ENCODE measurements around the gene GRPR. TPM values are rescaled to one million over a fixed set of nuclear protein-coding genes. Genes with fewer than 3 reads are reported as not detected.
A peak's percentile ranks its signal among the peaks of the same experiment; 100 is the strongest.
"Not testable (repeated sequence)": the region's sequence is repeated elsewhere in the genome, so short reads cannot be mapped to it uniquely, and the experiment has no call there.

Gene GRPR
- total and polyA plus RNA-seq, 7 donors, result 0.19 to 2.8 (median 0.83) TPM; not detected in 2

GRCh38 chrX:16145656-16146055 is 22.3 kb downstream of the GRPR start:
- H3K27ac ChIP-seq, result no peak overlapping the region
- H3K4me3 ChIP-seq, result no peak overlapping the region
- TF ChIP-seq POLR2AphosphoS5 (IDR thresholded peaks at IDR 0.05) (no peak), POLR2A (IDR thresholded peaks at IDR 0.05) (no peak), EP300 (IDR thresholded peaks at IDR 0.05) (no peak)
- TF ChIP-seq, protein P1, sequence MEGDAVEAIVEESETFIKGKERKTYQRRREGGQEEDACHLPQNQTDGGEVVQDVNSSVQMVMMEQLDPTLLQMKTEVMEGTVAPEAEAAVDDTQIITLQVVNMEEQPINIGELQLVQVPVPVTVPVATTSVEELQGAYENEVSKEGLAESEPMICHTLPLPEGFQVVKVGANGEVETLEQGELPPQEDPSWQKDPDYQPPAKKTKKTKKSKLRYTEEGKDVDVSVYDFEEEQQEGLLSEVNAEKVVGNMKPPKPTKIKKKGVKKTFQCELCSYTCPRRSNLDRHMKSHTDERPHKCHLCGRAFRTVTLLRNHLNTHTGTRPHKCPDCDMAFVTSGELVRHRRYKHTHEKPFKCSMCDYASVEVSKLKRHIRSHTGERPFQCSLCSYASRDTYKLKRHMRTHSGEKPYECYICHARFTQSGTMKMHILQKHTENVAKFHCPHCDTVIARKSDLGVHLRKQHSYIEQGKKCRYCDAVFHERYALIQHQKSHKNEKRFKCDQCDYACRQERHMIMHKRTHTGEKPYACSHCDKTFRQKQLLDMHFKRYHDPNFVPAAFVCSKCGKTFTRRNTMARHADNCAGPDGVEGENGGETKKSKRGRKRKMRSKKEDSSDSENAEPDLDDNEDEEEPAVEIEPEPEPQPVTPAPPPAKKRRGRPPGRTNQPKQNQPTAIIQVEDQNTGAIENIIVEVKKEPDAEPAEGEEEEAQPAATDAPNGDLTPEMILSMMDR (IDR thresholded peaks at IDR 0.05), result no peak
- no peak for DNase-seq
- H3K36me3 ChIP-seq, result no peaks in the 10 kb centered on the region
- peaks cover 0 to 6% (median 0%) of the 10 kb centered on the region in 4 donors for H3K4me1 ChIP-seq
- intact Hi-C loops (cut with DNase I), result no loop called here
- no peaks in the 10 kb centered on the region for H3K9me3 ChIP-seq
- H3K27me3 ChIP-seq, result no peaks in the 10 kb centered on the region

DNA sequence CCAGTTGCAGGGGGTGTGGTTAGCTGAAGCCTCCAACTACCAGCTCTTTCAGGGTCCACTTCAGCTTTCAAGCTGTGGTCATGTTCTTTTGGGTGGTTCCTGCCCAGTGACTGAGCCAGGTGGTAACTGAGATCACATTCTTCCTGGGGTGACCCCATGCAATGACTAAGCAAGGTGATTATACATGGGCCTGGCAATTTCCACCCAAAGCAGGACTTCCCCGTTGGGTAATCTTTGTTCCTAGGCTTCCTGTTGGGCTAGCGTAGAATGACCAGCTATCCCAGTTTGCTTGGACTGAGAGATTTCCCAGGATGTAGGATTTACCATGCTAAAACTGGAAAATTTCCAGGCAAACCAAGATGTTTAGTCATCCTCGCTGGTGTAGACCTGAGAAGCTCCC is 25.5 kb downstream of the GRPR start:
- DNase-seq, result no peak
- no peaks in the 10 kb centered on the region for H3K36me3 ChIP-seq
- TF ChIP-seq POLR2AphosphoS5 (IDR thresholded peaks at IDR 0.05), result no peak
- TF ChIP-seq, protein P1 (IDR thresholded peaks at IDR 0.05), result no peak
- no peak for TF ChIP-seq EP300 (IDR thresholded peaks at IDR 0.05)
- TF ChIP-seq POLR2A (IDR thresholded peaks at IDR 0.05), result no peak
- intact Hi-C loops (cut with DNase I), result no loop called here
- peaks cover 0 to 6% (median 0%) of the 10 kb centered on the region in 4 donors for H3K4me1 ChIP-seq
- H3K27me3 ChIP-seq, result no peaks in the 10 kb centered on the region
- H3K4me3 ChIP-seq, result no peak overlapping the region
- H3K9me3 ChIP-seq, result no peaks in the 10 kb centered on the region
- no peak overlapping the region for H3K27ac ChIP-seq
- 61 to 91% methylated on average over 3 of the region's 3 CpGs for WGBS, 2 donors

- intact Hi-C loops (cut with DNase I), result no loop called here
These were observed 32.3 kb downstream of the GRPR start for GRCh38 chrX:16155581-16156096.

DNA sequence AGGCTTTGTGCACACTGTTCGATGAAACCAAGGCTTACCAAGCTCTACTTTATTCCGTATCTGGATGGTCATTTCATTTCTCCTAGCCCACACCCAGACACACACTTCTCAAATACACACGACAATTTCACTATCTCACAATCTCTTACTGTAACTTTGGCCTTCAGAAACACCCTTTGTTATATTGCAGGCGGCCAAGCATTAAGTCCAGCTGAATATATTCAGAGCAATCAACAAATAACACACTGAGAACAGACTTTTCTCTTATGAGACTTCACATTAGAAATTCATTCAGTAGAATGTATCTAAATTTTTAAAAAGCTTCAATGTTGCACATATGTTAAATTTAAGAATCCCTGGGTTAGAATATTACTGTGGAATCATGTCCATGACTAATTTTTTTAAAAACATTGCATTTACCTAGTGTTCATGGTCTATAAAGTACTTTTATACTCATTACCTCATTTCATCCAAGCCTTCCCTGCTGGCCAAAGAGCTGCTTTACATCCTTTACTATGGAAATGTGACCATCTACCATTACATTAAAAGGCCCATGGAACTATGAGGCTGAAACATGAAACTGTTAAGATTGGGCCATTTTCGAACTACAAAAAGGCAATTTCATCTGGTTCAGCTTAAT is 33.4 kb downstream of the GRPR start:
- no peaks in the 10 kb centered on the region for H3K9me3 ChIP-seq
- H3K27me3 ChIP-seq, result no peaks in the 10 kb centered on the region
- 91 to 96% methylated on average over 5 of the region's 5 CpGs for WGBS, 2 donors
- no peak overlapping the region for H3K4me3 ChIP-seq
- intact Hi-C loops (cut with DNase I), result no loop called here
- DNase-seq, result no peak
- no peaks in the 10 kb centered on the region for H3K36me3 ChIP-seq
- no peak overlapping the region for H3K27ac ChIP-seq
- no peaks in the 10 kb centered on the region for H3K4me1 ChIP-seq
- TF ChIP-seq EP300 (IDR thresholded peaks at IDR 0.05) (no peak), POLR2A (IDR thresholded peaks at IDR 0.05) (no peak), POLR2AphosphoS5 (IDR thresholded peaks at IDR 0.05) (no peak)
- TF ChIP-seq, protein P1 (IDR thresholded peaks at IDR 0.05), result no peak

More at GRCh38 chrX:16155581-16156096, 32.3 kb downstream of the GRPR start:
- Histone ChIP-seq H3K27ac (no peak overlapping the region), H3K36me3 (no peaks in the 10 kb centered on the region), H3K4me1 (no peaks in the 10 kb centered on the region), H3K27me3 (no peaks in the 10 kb centered on the region), H3K4me3 (no peak overlapping the region), H3K9me3 (no peaks in the 10 kb centered on the region)
- DNase-seq, result no peak
- WGBS, 2 donors, result 72 to 80% methylated on average over 5 of the region's 5 CpGs
- no peak for TF ChIP-seq POLR2AphosphoS5 (IDR thresholded peaks at IDR 0.05)

DNA sequence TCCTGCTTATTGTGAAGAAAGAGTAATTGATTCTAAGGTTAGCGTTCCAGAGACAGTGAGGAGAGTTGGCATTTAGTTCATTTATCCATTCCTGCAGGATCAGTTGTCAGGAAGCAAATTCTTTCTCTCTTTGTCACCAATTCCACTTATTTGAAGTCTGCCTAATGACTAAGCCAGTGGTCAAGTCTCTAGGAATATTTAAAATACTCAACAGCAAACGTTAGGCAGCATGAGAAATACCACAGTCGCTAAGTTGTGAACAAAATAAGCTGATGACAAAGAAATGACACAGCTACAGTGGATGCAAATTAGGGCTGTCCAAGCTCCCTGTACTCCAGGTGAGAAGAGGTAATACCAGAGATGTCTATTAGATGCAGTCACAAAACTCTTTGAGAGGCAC is 37.4 kb downstream of the GRPR start:
- DNase-seq, result no peak
- TF ChIP-seq, protein P1 (IDR thresholded peaks at IDR 0.05), result no peak
- TF ChIP-seq POLR2AphosphoS5 (IDR thresholded peaks at IDR 0.05) (no peak), POLR2A (IDR thresholded peaks at IDR 0.05) (no peak), EP300 (IDR thresholded peaks at IDR 0.05) (no peak)
- H3K27ac ChIP-seq, result peak overlapping the region in 1 of 4 donors; percentile 4
- H3K4me1 ChIP-seq, result no peaks in the 10 kb centered on the region
- H3K4me3 ChIP-seq, result no peak overlapping the region
- 74 to 82% methylated on average over 3 of the region's 3 CpGs for WGBS, 2 donors
- H3K27me3 ChIP-seq, result no peaks in the 10 kb centered on the region
- H3K9me3 ChIP-seq, result no peaks in the 10 kb centered on the region
- intact Hi-C loops (cut with DNase I), result no loop called here
- no peaks in the 10 kb centered on the region for H3K36me3 ChIP-seq

DNA sequence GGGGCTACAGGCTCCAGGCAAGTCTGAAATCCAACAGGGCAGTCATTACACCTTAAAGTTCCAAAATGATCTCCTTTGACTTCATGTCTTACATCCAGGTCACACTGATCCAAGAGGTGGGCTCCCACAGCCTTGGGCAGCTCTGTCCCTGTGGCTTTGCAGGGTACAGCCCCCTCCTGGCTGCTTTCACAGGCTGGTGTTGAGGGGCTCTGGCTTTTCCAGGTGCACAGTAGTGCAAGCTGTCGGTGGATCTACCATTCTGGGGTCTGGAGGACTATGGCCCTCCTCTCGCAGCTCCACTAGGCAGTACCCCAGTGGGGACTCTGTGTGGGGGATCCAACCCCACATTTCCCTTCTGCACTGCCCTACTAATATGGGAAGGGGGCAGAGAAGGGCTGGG is 37.8 kb downstream of the GRPR start:
- H3K4me1 ChIP-seq; H3K9me3 ChIP-seq; DNase-seq; H3K4me3 ChIP-seq; H3K36me3 ChIP-seq; H3K27me3 ChIP-seq; intact Hi-C loops (cut with DNase I): not testable (repeated sequence)
- WGBS, 2 donors, result 87 to 91% methylated on average over 2 of the region's 2 CpGs
- peak overlapping the region in 1 of 4 donors; percentile 4 for H3K27ac ChIP-seq
